HCT116 (cell line): ENCODE results near the gene GPR176. TPM values are rescaled to one million over a fixed set of nuclear protein-coding genes. Genes with fewer than 3 reads are reported as not detected.

Source experiments
- ATAC-seq: fragments of 200-7000 bp; cut with Tn5 transposase; 2 replicates; pipeline ENCODE4 v1.9.1; 2020; ENCODE audit warnings: mild to moderate bottlenecking, moderate library complexity
- BruUV-seq: library from RNA; stranded (reverse); fragments of 400-500 nt; replicated peaks from 2 replicates; lab custom pipeline; 2021; lab: Mats Ljungman, UMichigan
- CTCF ChIA-PET: fragments of 300-600 bp; sonication (Branson Sonifier 250); formaldehyde crosslinking; loops from one replicate; lab custom pipeline; 2021; ENCODE audit warnings: antibody characterized with exemption; lab: Charles Lee
- POLR2A ChIA-PET: fragments of 300-600, 350-600 bp; sonication (Branson Sonifier 250); formaldehyde crosslinking; loops from one replicate; lab custom pipeline; 2021; ENCODE audit warnings: antibody characterized with exemption; lab: Charles Lee
- RAD21 ChIA-PET, 2 experiments: fragments of 300-600 bp; sonication (Branson Sonifier 250); formaldehyde crosslinking; loops; one replicate each; lab custom pipeline; 2023; ENCODE audit warnings: low total read pairs in 2 of 2; ENCODE audit not compliant: uncharacterized antibody in 2 of 2, unreplicated experiment in 2 of 2, low non-redundant PET in 1 of 2; lab: Charles Lee
- DNase-seq: peaks from one replicate; pipeline ENCODE4 v3.0.0-alpha.2; 2010; ENCODE audit warnings: low read depth, low spot score
- H2AFZ ChIP-seq: fragments of 200-600 bp; shearing (Covaris generic), sonication (generic); 2 replicates; pipeline ENCODE4 v1.6.1; 2017; ENCODE audit warnings: low read depth, mixed run types, mixed read lengths, antibody characterized with exemption, low read length; ENCODE audit not compliant: poor library complexity, severe bottlenecking
- H3K27ac ChIP-seq: 2 replicates; pipeline ENCODE4 v1.5.1; 2012; ENCODE audit warnings: low read depth, low read length
- H3K27me3 ChIP-seq: fragments of 200-600 bp; sonication (generic); 2 replicates; pipeline ENCODE4 v1.6.1; 2016; ENCODE audit warnings: mixed run types, low read length, mixed read lengths; ENCODE audit not compliant: insufficient read depth
- H3K36me3 ChIP-seq, 2 experiments: fragments of 200-500 bp in 1 of 2; fragments of 200-600 bp in 1 of 2; sonication (Bioruptor generic) in 1 of 2; sonication (generic) in 1 of 2; 2 replicates each; pipeline versions ENCODE4 v1.5.1 to v1.6.1; 2014 to 2016; ENCODE audit warnings: low read length in 2 of 2, inconsistent platforms in 1 of 2, mixed read lengths in 1 of 2, mixed run types in 1 of 2; ENCODE audit not compliant: insufficient read depth in 2 of 2, control insufficient read depth in 1 of 2
- H3K4me1 ChIP-seq, 2 experiments: fragments of 200-600 bp in 1 of 2; sonication (generic) in 1 of 2; 2 replicates each; pipeline versions ENCODE4 v1.5.1 to v1.6.1; 2012 to 2017; ENCODE audit warnings: low read length in 2 of 2, inconsistent platforms in 1 of 2, mild to moderate bottlenecking in 1 of 2, mixed read lengths in 1 of 2, mixed run types in 1 of 2, moderate library complexity in 1 of 2; ENCODE audit not compliant: insufficient read depth in 2 of 2, control insufficient read depth in 1 of 2
- H3K4me2 ChIP-seq: fragments of 200-600 bp; sonication (generic); 2 replicates; pipeline ENCODE4 v1.6.1; 2017; ENCODE audit warnings: mixed run types, low read length, mixed read lengths
- H3K4me3 ChIP-seq, 2 experiments: fragments of 200-600 bp in 1 of 2; sonication (generic) in 1 of 2; replicated peaks in 1 of 2; 2 replicates each; pipeline ENCODE4 v1.5.1; 2011 to 2016; ENCODE audit warnings: low read length in 2 of 2, control low read depth in 1 of 2, low read depth in 1 of 2, mild to moderate bottlenecking in 1 of 2, mixed read lengths in 1 of 2, mixed run types in 1 of 2
- H3K79me2 ChIP-seq: fragments of 200-600 bp; sonication (generic); 2 replicates; pipeline ENCODE4 v1.6.1; 2017; ENCODE audit warnings: mild to moderate bottlenecking, mixed run types, low read length, moderate library complexity, mixed read lengths; ENCODE audit not compliant: insufficient read depth
- H3K9ac ChIP-seq: fragments of 200-600 bp; sonication (generic); 2 replicates; pipeline ENCODE4 v1.6.1; 2016; ENCODE audit warnings: low read length, mixed read lengths
- H3K9me2 ChIP-seq: fragments of 200-600 bp; sonication (generic), shearing (Covaris generic); 2 replicates; pipeline ENCODE4 v1.6.1; 2017; ENCODE audit warnings: mixed run types, mild to moderate bottlenecking, moderate library complexity; ENCODE audit not compliant: insufficient read depth
- H3K9me3 ChIP-seq, 2 experiments: fragments of 200-500 bp in 1 of 2; fragments of 200-600 bp in 1 of 2; sonication (Bioruptor generic) in 1 of 2; sonication (generic) in 1 of 2; 2 replicates each; pipeline ENCODE4 v1.6.1; 2014 to 2017; ENCODE audit warnings: low read length in 2 of 2, mixed read lengths in 2 of 2, inconsistent platforms in 1 of 2, low read depth in 1 of 2, mild to moderate bottlenecking in 1 of 2, mixed run types in 1 of 2, moderate library complexity in 1 of 2; ENCODE audit not compliant: control insufficient read depth in 1 of 2, insufficient read depth in 1 of 2
- H4K20me1 ChIP-seq: fragments of 200-600 bp; sonication (generic), shearing (Covaris generic); 2 replicates; pipeline ENCODE4 v1.6.1; 2017; ENCODE audit warnings: mixed run types, mild to moderate bottlenecking, moderate library complexity; ENCODE audit not compliant: insufficient read depth
- ATF3 ChIP-seq: IDR thresholded peaks from 2 replicates; pipeline ENCODE4 v1.6.1; 2012
- EGR1 ChIP-seq: IDR thresholded peaks from 2 replicates; pipeline ENCODE4 v1.6.1; 2012; ENCODE audit warnings: low read depth
- EZH2 ChIP-seq: fragments of 200-600 bp; sonication (generic); IDR thresholded peaks from 2 replicates; pipeline ENCODE4 v1.6.1; 2017; ENCODE audit warnings: antibody characterized with exemption, mixed run types
- FOSL1 ChIP-seq: IDR thresholded peaks from 2 replicates; pipeline ENCODE4 v1.6.1; 2012; ENCODE audit warnings: low read depth
- JUND ChIP-seq: IDR thresholded peaks from 2 replicates; pipeline ENCODE4 v1.6.1; 2012
- REST ChIP-seq: IDR thresholded peaks from 2 replicates; pipeline ENCODE4 v1.6.1; 2012; ENCODE audit warnings: low read depth
- SIN3A ChIP-seq: IDR thresholded peaks from 2 replicates; pipeline ENCODE4 v1.6.1; 2012; ENCODE audit warnings: low read depth
- SP1 ChIP-seq: IDR thresholded peaks from 2 replicates; pipeline ENCODE4 v1.6.1; 2012; ENCODE audit warnings: low read depth
- YY1 ChIP-seq: IDR thresholded peaks from 2 replicates; pipeline ENCODE4 v1.6.1; 2011; ENCODE audit warnings: low read length, low read depth, moderate library complexity, mild to moderate bottlenecking; ENCODE audit not compliant: insufficient replicate concordance; ENCODE audit errors: extremely low read depth
- ZNF274 ChIP-seq: fragments of 200-500 bp; sonication (Bioruptor generic); IDR thresholded peaks from 2 replicates; pipeline ENCODE4 v1.6.1; 2014; ENCODE audit warnings: mild to moderate bottlenecking, low read depth, low read length, inconsistent platforms
- intact Hi-C: fragments of 100-400 bp; cut with micrococcal nuclease; formaldehyde crosslinking; loops from 2 replicates; pipeline ENCODE4 v1.10.0; 2022
- total RNA-seq: library from RNA; stranded (reverse); gene quantifications from one replicate; pipeline ENCODE4 v1.2.1, GENCODE V29; 2021; ENCODE audit not compliant: unreplicated experiment

GPR176 gene
- total RNA-seq, 1 experiment from 2014 or later = 1.7 TPM

DNA sequence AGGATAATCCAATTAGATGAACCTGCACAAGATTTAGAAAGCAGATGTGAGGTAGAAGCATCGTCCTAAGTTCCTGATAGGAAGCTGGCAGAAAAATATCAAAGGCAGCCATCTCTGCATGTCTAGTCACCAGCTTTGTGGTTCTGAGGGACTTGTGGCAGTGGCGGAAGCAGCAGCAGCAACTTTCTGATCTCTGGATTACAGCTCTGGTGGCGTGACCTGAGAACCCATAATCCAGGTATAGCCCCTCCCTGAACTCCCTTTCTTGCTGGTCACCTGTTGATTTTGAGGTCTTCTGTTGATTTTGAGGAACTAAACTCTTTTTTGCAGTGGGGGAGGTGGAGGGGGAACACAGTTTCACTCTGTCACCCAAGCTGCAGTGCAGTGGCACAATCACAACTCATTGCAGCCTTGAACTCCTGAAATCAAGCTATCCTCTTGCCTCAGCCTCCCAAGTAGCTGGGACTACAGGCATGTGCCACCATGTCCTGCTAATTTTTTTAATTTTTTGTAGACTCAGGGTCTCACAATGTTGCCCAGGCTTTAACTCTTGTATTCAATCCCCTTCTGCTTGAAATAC is 145.3 kb downstream of the GPR176 start:
- POLR2A ChIA-PET = no interaction called here

More for the DNA sequence above, 145.3 kb downstream of the GPR176 start:
- H3K9me2 ChIP-seq = no peaks in the 10 kb centered on the region
- ChIA-PET RAD21 (no interaction called here), CTCF (interaction anchor here (2.2 kb wide), 1 partner anchor 18 kb away, joined by 8 read pairs; no protein-coding TSS in a partner anchor)
- no peak overlapping the region for H3K27ac ChIP-seq
- H3K9ac ChIP-seq = no peak overlapping the region
- no peak overlapping the region for H3K4me3 ChIP-seq
- no peaks in the 10 kb centered on the region for H3K36me3 ChIP-seq
- DNase-seq (no peak), ATAC-seq (no peak)
- TF ChIP-seq ZNF274 = no peak
- no peak for TF ChIP-seq REST
- no peak for TF ChIP-seq EZH2
- TF ChIP-seq EGR1 = no peak
- no peak for TF ChIP-seq SIN3A
- TF ChIP-seq ATF3 = no peak
- no peak for TF ChIP-seq FOSL1
- TF ChIP-seq JUND = no peak
- no peak for TF ChIP-seq SP1
- TF ChIP-seq YY1 = no peak
- H3K9me3 ChIP-seq = no peaks in the 10 kb centered on the region
- intact Hi-C loops = no loop called here
- H3K4me2 ChIP-seq = no peak overlapping the region
- H3K4me1 ChIP-seq = no peaks in the 10 kb centered on the region
- no peaks in the 10 kb centered on the region for H4K20me1 ChIP-seq
- no peak overlapping the region for H2AFZ ChIP-seq
- H3K79me2 ChIP-seq = no peaks in the 10 kb centered on the region
- BruUV-seq = no TSS peak
- no peaks in the 10 kb centered on the region for H3K27me3 ChIP-seq
